Lung (tissue), 12 donors: ENCODE measurements around the gene ZNF93. TPM values are rescaled to one million over a fixed set of nuclear protein-coding genes. Genes with fewer than 3 reads are reported as not detected.
"Not testable (repeated sequence)": the region's sequence is repeated elsewhere in the genome, so short reads cannot be mapped to it uniquely, and the experiment has no call there.

Experiments
- ATAC-seq: fragments of 200-7000 bp; cut with Tn5 transposase; one replicate; pipeline ENCODE4 v1.9.1; 2020; ENCODE audit warnings: moderate number of reproducible peaks; ENCODE audit not compliant: insufficient read depth, low FRiP score
- DNase-seq, 3 donors: peaks; one replicate each; pipeline ENCODE4 v3.0.0-alpha.2; 2013 to 2017
- H3K27ac ChIP-seq, 2 donors: one replicate each; pipeline ENCODE4 v1.5.1; 2013; ENCODE audit warnings: mild to moderate bottlenecking in 2 of 2, moderate library complexity in 2 of 2, control low read depth in 1 of 2, inconsistent platforms in 1 of 2, low read depth in 1 of 2, low read length in 1 of 2
- H3K27me3 ChIP-seq, 3 donors: one replicate each; pipeline ENCODE4 v1.5.1; 2013; ENCODE audit warnings: low read length in 2 of 3; ENCODE audit not compliant: control insufficient read depth in 3 of 3, insufficient read depth in 3 of 3
- H3K36me3 ChIP-seq, 4 donors: one replicate each; pipeline ENCODE4 v1.5.1; 2013; ENCODE audit warnings: low read length in 4 of 4, mild to moderate bottlenecking in 1 of 4, moderate library complexity in 1 of 4; ENCODE audit not compliant: control insufficient read depth in 4 of 4, insufficient read depth in 4 of 4
- H3K4me1 ChIP-seq, 5 donors: one replicate each; pipeline ENCODE4 v1.5.1; 2013; ENCODE audit warnings: low read length in 5 of 5, mild to moderate bottlenecking in 2 of 5, moderate library complexity in 1 of 5; ENCODE audit not compliant: control insufficient read depth in 5 of 5, insufficient read depth in 5 of 5
- H3K4me3 ChIP-seq: one replicate; pipeline ENCODE4 v1.5.1; 2013; ENCODE audit warnings: mild to moderate bottlenecking, control low read depth, moderate library complexity
- H3K9ac ChIP-seq, 2 donors: one replicate each; pipeline ENCODE4 v1.5.1; 2013; ENCODE audit warnings: low read length in 2 of 2, control low read depth in 1 of 2; ENCODE audit not compliant: insufficient read depth in 1 of 2
- H3K9me3 ChIP-seq, 4 donors: one replicate each; pipeline ENCODE4 v1.5.1; 2013; ENCODE audit warnings: low read length in 3 of 4, mild to moderate bottlenecking in 1 of 4, moderate library complexity in 1 of 4; ENCODE audit not compliant: control insufficient read depth in 4 of 4, insufficient read depth in 3 of 4
- WGBS, 2 donors: extraction: QIAGEN DNeasy Blood & Tissue Kit; methylation state at CpG; one replicate each; pipeline ENCODE4 v1.1.7; 2013; 5-methylcytosine and 5-hydroxymethylcytosine counted together
- polyA plus RNA-seq, 2 donors: library from polyadenylated mRNA; stranded (reverse); fragments of 200-250 nt; gene quantifications; one replicate each; pipeline ENCODE4 v1.2.1, GENCODE V29; 2013
- total RNA-seq, 2 donors: library from RNA; depleted of rRNA in 1 of 2; stranded (reverse); fragments of >200 nt in 1 of 2; gene quantifications; one replicate each; pipeline ENCODE4 v1.2.1, GENCODE V29; 2014 to 2021
- TF ChIP-seq, protein P1 (sequence below): IDR thresholded peaks from 2 replicates; pipeline ENCODE4 v1.5.1; 2012; ENCODE audit warnings: mild to moderate bottlenecking; ENCODE audit errors: control extremely low read depth, extremely low read depth
- donor health status: control.
- donor health status: control.
- donor health status: Bipolar disorder and iron deficiency.
- donor health status: healthy.
- donor health status: DM: yes; HTN: yes; CAD: no.

The ZNF93 gene
- total and polyA plus RNA-seq, 4 donors, result 1.6 to 12.9 (median 3.4) TPM

DNA sequence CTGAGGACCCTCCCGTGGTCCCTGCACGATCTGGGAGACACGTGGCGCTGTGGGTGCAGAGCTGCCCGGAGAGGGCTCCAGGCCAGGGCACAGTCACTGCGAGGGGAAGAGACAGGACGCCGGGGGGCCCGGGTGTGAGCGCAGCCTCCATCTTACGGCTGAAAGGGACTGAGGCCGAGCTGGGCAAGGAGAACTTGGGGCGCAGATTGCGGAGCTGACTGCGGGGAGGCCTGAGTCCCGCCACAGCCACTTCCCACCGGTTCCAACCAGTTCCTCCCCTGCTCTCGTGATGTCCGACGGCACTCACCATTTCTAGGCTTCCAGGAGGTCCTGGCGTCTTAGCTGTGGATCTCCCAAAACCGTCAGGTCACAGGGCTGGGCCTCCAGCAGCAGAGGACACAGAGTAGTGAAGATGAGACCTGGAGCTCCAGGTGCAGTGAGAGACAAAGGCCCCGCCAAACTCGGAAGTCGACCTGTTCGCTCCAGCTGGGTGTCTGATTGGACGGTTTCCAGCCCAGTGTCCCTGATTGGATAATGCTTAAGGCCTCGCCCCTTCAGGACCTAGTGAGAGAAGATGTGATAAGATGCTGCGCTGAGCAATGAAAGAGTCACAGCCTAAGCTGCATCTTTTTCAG lies 39.9 kb upstream of the ZNF93 start:
- DNase-seq (peak; percentile 67 to 86 (median 83)), ATAC-seq (no peak)
- Histone ChIP-seq H3K36me3 (no peaks in the 10 kb centered on the region), H3K27ac (no peak overlapping the region), H3K4me3 (no peak overlapping the region), H3K9ac (peak overlapping the region in 1 of 2 donors; percentile 11), H3K4me1 (no peaks in the 10 kb centered on the region), H3K9me3 (peaks cover 0 to 19% (median 0%) of the 10 kb centered on the region in 4 donors), H3K27me3 (no peaks in the 10 kb centered on the region)
- TF ChIP-seq, protein P1, sequence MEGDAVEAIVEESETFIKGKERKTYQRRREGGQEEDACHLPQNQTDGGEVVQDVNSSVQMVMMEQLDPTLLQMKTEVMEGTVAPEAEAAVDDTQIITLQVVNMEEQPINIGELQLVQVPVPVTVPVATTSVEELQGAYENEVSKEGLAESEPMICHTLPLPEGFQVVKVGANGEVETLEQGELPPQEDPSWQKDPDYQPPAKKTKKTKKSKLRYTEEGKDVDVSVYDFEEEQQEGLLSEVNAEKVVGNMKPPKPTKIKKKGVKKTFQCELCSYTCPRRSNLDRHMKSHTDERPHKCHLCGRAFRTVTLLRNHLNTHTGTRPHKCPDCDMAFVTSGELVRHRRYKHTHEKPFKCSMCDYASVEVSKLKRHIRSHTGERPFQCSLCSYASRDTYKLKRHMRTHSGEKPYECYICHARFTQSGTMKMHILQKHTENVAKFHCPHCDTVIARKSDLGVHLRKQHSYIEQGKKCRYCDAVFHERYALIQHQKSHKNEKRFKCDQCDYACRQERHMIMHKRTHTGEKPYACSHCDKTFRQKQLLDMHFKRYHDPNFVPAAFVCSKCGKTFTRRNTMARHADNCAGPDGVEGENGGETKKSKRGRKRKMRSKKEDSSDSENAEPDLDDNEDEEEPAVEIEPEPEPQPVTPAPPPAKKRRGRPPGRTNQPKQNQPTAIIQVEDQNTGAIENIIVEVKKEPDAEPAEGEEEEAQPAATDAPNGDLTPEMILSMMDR, result no peak
- 16 to 24% methylated on average over 29 of the region's 29 CpGs for WGBS, 2 donors

DNA sequence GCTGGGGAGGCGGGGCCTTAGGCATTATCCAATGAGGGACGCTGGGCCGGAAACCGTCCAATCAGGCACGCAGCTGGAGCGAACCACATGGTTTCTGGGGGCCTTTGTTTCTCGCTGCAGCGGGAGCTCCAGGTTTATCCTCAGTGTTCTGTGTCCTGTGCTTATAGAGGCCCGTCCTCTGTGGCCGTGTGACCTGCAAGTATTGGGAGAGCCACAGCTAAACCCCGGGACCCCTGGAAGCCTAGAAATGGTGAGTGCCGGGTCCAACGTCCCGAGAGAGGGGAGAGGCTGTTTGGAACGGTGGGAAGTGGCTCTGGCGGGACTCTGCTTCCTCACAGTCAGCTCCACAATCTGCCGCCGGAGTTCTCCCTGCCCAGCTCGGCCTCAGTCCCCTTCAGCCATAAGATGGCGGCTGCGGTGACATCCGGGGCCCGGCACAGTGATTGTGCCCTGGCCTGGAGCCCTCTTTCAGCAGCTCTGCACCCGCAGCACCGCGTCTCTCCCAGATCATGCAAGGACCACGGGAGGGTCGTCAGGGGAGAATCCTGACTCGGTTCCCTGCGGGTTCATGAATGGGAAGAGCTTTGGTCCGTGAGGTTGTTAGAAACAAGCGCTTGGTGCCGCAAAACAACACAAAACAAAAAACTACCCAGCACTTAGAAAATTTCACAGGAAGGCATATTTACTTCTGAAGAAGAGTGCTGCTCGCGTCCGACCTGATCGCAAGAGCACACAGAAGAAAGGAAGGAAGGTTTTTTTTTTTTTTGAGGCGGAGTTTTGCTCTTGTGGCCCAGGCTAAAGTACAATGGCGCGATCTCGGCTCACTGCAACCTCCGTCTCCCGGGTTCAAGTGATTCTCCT lies 34.8 kb upstream of the ZNF93 start, which contains the start of gene ZNF253:
ZNF253 (plus strand) TSS at position 133 of the 861 bp plus-strand sequence; CDS start at position 248, 115 bp downstream.
- Histone ChIP-seq H3K36me3 (peaks cover 0 to 2% (median 0%) of the 10 kb centered on the region in 4 donors), H3K4me3 (peak within 1 kb of the TSS; percentile 57), H3K9ac (peak within 1 kb of the TSS; percentile 74 to 96), H3K27me3 (no peaks in the 10 kb centered on the region), H3K9me3 (peaks cover 0 to 7% (median 0%) of the 10 kb centered on the region in 4 donors), H3K4me1 (peaks cover 0 to 17% (median 4%) of the 10 kb centered on the region in 5 donors), H3K27ac (peak within 1 kb of the TSS; percentile 94 to 95)
- ATAC-seq, result peak; percentile 100
- DNase-seq, result peak; percentile 97 to 99 (median 99)
- TF ChIP-seq, protein P1, result no peak
- 0% methylated on average over 43 of the region's 43 CpGs for WGBS, 2 donors

DNA sequence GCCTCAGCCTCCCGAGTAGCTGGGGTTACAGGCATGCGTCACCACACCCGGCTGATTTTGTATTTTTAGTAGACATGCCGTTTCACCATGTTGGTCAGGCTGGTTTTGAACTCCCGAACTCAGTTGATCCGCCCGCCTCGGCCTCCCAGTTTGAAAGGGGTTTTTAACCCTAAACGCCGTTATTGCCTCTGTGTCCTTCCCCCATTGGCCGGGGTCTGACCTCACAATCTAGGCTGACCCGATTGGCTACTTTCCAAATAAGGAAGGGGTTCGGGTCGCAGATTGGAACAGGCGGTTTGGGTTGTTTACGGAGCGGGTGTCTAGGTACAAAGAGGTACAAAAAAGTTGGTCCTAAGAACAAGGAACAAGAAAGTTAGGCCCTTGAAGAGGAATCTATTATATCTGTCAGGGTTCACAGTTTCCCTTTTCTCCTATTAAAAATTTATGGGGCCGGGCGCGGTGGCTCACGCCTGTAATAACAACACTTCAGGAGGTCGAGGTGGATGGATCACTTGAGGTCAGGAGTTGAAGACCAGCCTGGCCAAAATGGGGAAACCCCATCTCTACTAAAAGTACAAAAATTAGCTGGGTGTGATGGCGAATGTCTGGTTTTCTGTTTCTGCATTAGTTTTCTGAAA lies 34.0 kb upstream of the ZNF93 start:
- Histone ChIP-seq H3K4me1 (peaks cover 2 to 17% (median 5%) of the 10 kb centered on the region in 5 donors), H3K9me3 (peaks cover 0 to 8% (median 0%) of the 10 kb centered on the region in 4 donors), H3K27me3 (no peaks in the 10 kb centered on the region), H3K4me3 (peak overlapping the region; percentile 57), H3K36me3 (peaks cover 0 to 10% (median under 1%) of the 10 kb centered on the region in 4 donors), H3K27ac (peak overlapping the region; percentile 94 to 95), H3K9ac (peak overlapping the region; percentile 74 to 96)
- TF ChIP-seq, protein P1, result no peak
- WGBS, 2 donors, result 6% methylated on average over 23 of the region's 23 CpGs
- no peak for ATAC-seq
- DNase-seq, result peak; percentile 43 to 57 (median 52)

DNA sequence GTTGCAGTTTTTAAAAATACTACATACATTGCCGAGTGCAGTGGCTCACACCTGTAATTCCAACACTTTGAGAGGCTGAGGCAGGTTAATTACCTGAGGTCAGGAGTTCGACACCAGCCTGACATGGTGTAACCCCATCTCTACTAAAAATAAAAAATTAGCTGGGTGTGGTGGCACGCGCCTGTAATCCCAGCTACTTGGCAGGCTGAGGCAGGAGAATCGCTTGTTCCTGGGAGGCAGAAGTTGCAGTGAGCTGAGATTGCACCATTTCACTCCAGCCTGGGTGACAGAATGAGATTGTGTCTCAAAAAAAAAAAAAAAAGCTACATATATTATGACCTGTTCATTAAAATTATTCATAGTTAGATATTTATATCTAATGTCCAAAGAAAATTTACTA lies 30.7 kb upstream of the ZNF93 start:
- not testable (repeated sequence) for H3K27ac ChIP-seq, H3K9me3 ChIP-seq, H3K27me3 ChIP-seq, H3K9ac ChIP-seq, DNase-seq, ATAC-seq, H3K4me3 ChIP-seq
- Histone ChIP-seq H3K36me3 (peaks cover 2 to 23% (median 8%) of the 10 kb centered on the region in 4 donors), H3K4me1 (peaks cover 2 to 17% (median 7%) of the 10 kb centered on the region in 5 donors)
- WGBS, 2 donors, result 95% methylated on average over 5 of the region's 5 CpGs
